HG02798 (cell line): ENCODE data around the gene NSFL1C.
"Not testable (repeated sequence)": the region's sequence is repeated elsewhere in the genome, so short reads cannot be mapped to it uniquely, and the experiment has no call there.

Experiments used
- ATAC-seq: cut with Tn5 transposase; IDR thresholded peaks from one replicate; pipeline ENCODE4 v1.9.1; 2021; ENCODE audit warnings: mild to moderate bottlenecking; ENCODE audit not compliant: unreplicated experiment, poor library complexity

NSFL1C gene

DNA sequence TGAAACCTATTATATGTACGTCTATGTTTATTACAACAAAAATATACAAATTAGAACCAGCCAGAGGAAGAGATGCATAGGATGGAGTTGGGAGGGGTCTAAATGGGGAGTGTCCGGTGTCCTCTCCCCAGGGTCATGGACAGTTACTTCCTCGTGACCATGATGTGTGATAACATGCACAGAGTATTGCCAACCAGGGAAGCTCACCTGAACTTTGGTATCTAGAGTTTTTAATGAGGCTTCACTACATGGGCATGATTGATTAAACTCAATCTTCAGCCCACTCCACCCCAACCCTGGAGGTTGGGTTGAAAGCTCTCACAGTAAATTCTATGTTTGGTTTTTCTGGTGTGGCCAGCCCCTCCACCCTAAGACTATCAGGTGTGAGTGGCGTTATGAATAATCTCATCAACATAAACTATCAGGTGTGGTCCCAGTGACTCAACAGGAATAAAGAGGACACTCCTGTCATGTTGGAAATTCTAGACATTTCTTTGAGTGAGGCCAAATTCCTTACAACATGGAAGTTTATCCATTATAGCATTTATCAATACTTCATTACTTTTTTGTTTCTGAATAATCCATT lies 37.4 kb downstream of the NSFL1C start:
- ATAC-seq = no peak

DNA sequence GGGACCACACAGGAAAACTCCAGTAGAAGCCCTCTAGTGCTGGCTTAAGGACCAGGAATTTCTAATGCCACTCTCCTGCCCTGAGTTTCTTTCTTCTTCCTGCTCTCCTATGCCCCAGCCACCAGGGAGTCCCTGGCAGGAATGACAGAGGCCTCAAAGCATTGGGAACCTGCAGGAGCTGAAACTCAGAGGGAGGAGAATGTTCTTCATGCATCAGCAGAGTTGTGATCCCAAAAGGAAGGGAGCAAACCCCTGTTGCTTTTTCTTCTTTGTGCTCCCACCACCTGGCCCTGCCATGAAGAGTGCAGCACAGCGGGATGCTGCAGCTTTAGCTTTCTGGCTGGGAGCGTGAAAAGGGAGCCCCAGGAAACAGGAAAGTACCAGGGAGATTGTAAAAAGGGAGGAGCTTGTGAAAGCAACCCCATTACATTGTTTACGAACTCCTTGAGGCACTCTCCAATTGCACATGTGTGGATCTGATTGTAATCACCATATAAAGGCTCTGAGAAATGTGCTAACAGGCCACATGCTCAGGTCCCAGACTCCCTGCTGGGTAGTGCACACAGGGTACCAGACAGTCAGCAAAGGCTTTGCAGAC lies 39.1 kb downstream of the NSFL1C start:
- no peak for ATAC-seq

DNA sequence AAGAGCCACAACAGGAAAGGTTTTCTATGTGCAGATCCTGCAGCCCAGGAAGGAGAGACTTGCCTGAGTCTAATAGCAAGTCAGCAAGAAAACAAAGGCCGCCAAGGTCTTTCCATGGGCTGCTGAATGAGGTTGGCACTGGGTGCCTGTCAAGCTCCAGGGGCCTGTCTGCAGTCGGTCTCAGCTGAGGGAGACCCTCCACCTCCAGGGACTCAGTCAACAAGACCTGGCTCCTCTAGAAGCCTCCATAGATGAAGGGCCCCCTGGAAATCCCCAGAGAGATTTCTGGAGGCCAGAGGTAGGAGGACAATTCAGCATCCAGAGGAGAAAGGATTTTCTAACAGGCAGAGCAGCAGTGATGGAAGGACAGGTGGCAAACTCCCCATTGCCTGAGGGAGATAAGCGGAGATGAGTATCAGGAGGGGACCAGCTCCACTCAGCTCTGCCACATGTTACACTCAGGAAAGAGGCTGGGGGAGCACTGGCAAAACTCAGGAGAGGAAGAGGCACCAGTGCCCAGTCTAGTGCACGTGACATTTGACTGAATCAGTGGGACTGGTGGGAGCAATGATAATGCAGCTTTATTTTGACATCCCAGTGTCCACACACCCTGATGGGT lies 40.3 kb downstream of the NSFL1C start:
- no peak for ATAC-seq

DNA sequence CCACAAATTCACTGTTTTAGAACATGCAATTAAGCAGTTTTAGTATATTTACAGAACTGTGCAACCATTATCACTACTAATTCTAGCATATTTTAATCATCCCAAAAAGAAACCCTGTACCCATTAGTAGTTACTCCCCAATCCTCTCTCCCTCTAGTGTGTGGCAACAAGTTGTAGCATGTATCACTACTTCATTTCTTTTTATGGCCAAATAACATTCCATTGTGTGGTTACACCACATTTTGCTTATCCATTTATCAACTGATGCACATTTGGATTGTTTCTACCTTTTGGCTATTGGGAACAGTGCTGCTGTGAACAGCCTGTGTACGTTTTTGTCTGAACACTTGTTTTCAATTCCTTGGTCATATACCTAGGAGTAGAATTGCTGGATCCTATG lies 42.3 kb downstream of the NSFL1C start:
- no peak for ATAC-seq

DNA sequence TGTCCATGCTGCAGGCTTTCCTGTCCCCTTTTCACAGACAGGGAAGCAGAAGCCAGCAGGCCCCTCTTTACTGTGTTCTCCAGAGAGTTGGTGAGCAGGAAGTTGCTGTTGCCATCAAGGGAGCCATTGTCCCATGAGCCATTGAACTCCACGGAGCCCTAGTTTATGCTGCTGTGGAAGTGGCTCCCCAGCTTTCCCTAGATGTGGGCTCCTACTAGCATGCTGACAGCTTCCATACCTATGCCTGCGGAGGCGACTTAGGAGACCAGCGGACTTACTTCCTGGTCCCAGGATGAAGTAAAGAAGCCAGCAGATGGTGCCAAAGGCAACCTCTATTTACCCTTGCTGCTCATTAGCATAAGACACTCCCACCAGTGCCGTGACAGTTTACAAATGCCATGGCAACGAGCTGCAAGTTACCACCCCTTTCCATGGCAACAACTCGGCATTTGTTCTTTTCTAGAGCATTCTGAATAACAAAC lies 43.0 kb downstream of the NSFL1C start:
- ATAC-seq = no peak

DNA sequence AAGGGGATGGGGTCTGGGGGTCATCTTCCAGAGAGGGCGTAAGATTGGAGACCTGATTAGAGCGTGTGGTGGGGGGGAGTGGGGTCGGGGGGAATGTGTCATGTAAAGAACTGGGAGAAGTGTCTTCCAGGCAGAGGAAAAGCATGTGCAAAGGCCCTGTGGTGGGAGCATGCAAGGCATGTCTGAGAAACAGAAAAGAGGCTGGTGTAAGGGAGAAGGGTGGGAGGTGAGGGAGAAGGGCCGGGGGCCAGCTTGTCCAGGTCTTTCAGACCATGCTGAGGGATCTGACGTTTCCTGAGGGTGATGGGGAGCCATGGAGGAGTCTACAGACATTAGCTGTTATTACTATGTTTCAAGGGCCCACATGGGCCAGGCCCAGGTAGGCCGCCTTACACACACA lies 43.4 kb downstream of the NSFL1C start:
- ATAC-seq = no peak

DNA sequence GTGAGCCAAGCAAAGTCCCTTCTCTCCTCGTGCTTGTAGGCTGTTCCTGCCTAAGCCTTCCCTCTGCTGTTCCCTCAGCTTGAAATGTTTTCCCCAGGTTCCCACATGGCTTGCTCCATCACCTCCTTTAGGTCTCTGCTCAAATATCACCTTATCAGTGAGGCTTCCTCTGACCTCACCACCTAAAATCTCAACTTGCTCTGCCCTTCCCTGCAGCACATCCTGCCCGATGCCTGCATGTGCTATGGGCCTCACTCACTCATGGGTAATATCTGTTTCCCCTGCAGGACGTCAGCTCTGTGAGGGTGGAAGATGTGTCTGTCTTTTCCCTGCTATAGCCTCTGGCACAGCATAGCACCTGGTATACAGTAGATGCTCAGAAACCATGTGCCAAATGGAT lies 43.9 kb downstream of the NSFL1C start:
- no peak for ATAC-seq

DNA sequence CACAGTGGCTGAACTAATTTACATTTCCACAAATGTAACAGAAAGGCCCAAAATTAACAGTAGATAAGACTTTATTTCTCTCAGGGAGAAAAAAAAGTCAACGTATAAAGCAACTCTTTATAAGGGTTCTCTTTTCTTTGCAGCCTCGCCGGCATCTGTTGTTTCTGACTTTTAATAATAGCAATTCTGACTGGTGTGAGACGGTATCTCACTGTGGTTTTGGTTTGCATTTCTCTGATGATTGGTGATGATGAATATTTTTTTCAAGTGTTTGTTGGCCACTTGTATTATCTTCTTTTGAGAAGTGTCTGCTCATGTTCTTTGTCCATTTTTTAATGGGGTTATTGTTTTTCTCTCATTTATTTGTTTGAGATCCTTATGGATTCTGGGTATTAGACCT lies 46.6 kb downstream of the NSFL1C start:
- no peak for ATAC-seq

DNA sequence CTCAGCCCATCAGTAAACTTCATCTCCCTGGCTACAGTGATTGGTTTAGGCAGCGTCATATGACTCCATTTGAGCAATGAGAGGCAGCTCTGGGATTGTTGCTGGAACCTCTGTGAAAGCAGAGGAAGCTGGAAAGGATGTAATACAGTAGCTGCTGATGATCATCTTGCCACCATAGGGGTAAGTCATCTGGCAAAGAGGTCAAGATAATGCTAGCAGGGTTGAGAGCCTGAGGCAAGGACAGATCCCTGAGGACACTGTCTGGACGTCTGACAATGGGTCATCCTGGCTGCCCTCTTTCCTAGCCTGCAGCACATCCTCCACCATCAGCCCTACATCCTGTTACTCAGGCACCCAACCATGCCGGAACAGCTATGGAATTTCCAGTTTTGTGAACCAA lies 48.3 kb downstream of the NSFL1C start:
- no peak for ATAC-seq

DNA sequence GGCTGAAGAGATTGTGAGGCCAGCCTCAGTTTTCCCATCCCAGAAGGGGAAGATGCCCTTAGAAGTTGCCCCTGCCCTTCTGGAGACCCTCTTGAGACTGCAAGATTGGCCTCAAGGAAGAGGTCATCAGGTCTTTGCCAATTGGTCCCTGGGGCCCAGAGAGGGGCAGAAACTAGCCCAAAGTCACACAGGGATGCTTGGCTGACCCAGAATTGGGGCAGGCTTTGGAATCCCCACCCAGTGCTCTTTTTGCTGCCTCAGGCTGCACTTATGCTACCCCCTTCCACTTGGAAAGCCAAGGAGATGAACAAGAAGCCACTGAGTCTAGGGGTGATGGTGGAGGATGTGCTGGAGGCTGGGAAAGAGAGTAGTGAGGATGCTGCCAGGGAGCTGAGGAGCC lies 48.9 kb downstream of the NSFL1C start:
- ATAC-seq = no peak

DNA sequence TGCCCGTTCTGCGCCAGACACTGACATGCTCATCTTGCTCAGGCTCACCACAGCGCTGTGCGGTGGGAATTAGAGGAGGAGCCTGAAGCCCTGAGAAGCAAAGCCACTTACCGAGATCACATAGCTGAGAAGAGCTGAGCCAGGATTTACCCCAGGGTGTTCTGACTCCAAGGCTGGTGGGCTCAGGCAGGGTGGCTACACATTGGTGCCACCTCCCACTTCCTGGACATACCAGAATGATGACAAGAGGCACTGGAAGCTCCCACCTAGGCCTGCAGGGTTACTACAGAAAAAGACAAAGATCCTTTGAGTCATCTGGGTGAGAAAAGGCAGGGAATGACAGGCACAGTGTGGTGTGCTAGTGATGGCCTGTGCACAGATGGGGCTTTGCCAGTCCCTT lies 49.4 kb downstream of the NSFL1C start:
- ATAC-seq = no peak

DNA sequence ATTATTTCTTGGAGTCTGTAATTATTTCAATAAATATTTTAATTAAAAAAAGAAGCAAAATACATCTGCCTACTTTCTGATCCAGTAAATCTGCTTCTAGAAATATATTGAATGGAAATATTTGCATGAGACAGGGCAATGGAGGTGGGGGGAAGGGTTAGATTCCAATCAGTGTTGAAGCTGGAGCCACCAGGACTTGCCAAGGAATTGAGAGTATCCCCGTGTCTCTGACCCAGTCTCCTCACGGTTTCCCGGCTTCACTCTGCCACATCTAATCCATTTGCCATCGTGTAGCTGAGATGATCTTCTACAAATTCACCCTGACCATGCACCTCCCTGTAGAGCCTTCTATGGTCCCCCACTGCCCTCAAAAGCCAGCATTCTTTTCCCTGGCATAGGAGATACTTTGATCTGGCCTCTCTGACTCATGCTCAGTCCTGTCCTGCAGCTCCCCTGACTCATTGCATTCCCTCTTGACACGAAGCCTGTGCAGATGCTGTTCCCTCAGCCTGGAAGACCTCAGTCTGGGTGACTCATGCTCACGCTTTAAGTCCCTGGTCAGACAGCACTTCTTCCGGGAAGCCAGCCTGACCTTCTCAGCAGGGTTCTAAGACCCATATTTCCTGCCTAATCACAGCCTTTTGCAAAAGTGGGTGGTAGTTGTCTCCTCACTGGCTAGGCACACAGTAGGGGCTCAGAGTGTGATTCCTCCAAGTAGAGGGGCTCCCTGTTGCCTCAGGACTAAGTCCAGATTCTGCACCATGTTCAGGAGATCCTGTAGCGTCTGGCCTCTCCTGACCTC lies 50.8 kb downstream of the NSFL1C start:
- no peak for ATAC-seq

DNA sequence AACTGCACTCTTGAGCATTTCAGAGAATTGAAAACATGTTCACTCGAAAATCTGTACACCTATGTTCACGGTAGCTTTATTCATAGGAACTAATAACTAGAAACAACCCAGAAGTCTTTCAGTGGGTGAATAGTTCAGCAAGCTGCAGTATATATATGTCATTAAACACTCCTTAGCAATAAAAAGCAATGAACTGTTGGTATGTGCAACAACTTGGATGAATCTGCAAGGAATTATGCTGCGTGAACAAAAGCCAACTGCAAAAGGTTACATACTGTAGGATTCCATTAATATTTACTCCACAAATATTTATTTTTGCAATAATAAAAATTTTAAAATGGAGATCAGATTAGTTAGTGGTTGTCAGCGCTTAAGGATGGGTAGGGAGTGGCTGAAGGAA lies 51.7 kb downstream of the NSFL1C start:
- ATAC-seq = no peak

DNA sequence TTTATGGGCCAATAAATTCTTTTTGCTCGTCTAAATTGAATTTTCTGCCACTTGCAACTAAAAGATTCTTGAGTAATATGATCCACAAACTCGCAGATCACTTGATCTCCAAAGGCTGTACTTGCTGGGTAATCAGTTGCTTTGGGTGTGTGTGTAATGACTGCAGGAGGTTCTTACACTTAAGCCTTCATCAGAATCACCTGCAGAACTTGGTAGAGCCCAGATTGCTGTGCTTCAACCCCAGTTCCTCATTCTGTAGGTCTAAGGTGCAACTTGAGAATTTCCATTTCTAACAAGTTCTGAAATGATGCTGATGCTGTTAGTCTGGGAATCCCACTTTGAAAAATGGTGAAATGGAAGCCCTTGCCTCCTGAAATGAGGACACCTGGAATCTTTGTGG lies 60.8 kb downstream of the NSFL1C start:
- ATAC-seq = no peak

DNA sequence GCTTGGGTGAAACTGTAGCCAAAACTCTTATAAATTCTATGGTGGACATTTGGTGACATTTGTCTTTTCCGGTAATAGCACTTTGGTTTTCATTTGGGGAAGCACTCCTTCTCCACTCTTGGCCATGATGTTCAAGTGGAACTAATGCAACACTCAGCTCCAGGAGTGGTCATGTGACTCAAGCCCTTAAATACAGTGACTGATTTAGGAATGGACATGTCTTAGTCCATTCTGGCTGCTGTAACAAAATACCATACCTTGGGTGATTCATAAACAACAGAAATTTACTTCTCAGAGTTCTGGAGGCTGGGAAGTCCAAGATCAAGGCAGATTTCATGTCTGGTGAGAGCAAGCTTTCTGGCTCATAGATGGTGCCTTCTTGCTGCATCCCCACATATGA lies 63.0 kb downstream of the NSFL1C start:
- no peak for ATAC-seq

DNA sequence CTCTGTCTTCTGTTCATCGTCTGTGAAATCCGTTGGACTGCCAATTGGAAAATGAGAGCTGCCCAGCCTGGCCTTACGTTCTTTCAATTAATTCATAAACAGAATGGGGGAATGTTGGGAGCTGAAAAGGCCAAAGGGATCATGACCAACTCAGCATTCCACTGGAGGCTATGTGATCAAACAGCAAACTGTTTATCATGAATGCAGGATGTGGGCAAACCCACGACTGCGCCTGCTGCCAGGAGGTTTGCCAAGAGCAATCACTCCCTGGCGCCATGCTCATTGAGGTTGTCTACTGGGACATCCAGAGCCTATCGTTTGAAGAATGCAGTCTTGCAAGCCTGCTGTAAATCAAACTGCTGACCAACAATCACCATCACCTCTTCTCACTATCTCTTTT lies 64.5 kb downstream of the NSFL1C start:
- ATAC-seq = no peak

DNA sequence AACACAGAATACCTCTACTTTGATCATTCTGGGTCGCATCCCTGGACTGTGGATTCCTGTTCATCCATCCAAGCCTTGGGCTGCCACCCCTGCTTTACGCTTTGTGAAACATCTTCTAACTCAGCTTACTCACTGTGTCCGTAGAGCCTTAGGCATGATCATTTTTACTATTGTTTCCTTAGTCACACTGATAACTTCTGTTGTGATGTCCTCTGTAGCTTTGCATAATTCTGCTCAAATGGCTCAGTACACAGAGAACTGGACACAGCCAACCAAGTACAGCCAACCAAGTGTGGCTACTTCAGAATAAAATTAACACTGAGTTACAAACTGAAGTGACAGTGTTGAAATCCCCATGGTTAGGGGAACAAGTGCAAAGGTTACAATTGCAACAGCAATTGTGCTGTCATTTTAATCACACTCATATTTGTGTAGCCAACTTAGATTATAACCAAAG lies 65.2 kb downstream of the NSFL1C start:
- ATAC-seq = no peak

DNA sequence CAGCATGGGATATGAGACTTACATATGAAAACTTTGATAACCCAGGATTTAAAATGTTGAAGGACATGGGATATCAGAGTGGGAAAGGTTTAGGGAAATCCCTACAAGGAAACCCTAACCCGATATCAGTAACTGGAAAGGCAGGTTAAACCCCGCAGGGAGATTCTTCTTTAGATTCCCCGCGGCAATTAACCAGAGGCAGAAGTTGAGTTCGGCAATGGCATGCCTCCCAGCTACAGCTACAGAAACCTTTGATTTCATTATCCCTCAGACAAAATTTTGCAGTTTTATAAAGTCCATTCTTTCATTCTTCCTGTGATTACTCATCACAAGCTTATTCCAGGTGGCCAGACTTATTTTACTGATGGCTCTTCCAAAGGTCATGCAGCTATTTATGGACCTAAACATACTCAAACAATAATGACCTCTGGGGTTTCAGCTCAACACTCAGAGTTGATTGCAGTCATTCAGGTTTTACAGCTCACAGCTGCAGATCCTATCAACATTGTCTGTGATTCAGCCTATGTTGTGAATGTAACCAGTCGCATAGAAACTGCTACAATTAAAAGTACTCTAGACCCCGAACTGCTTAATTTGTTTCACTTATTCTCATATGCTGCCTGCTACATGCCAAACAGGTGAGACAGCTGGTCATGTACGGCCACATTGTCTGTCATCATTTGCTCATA lies 66.8 kb downstream of the NSFL1C start:
- not testable (repeated sequence) for ATAC-seq

DNA sequence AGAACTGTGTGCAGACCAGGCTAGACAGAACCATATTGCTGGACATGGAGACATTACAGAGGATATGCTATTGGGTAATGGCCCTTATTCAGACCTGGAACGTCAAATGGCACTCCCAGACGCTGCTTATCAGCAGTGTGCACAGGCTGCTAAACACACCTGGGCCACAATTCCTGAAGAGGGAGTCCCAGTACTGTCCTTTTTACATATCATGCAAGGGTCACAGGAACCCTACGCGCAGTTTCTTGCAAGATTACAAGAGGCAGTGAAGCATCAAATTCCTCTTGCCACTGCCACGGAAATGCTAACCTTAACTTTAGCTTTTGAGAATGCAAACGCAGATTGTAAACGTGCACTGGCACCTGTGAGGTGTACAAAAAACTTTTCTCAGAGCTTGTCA lies 68.5 kb downstream of the NSFL1C start:
- not testable (repeated sequence) for ATAC-seq

DNA sequence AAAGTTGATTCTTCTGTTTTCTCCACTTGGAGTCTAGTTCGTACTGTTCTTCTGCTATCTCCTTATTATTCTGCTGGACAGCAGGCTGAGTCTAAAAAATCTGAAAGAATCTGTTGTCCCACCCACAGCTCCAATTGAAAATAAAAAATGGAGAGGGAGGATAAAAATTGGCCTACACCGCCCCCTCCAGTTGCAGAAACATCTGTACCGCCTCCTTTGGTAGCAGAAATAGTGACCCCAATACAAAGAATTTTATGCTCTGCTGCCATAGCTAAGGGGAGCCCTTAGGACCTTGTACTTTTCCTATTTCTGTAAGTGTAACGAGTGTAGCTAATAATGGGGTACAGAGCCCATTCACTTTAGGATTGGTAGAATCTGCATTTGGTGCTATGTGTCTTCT lies 68.9 kb downstream of the NSFL1C start:
- no peak for ATAC-seq

DNA sequence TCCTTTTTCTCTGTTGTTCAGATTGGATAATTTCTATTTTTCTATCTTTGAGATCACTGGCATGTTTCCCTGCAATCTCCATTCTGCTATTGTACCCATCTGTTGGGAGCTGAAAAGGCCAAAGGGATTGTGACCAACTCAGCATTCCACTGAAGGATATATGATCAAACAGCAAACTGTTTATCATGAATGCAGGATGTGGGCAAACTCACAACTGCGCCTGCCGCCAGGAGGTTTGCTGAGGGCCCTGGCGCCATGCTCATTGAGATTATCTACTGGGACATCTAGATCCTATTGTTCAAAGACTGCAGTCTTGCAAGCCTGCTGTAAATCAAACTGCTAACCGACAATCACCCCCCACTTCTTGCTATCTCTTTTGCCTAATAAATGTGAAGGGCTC lies 69.9 kb downstream of the NSFL1C start:
- no peak for ATAC-seq
